Natural killer cell (primary cell): ENCODE results near the gene DENND5B. TPM values are rescaled to one million over a fixed set of nuclear protein-coding genes. Genes with fewer than 3 reads are reported as not detected.

Source experiments
- ATAC-seq, 3 donors: fragments of 150-1000 bp in 2 of 3; fragments of 200-7000 bp in 1 of 3; cut with Tn5 transposase; 1 replicate in 1 of 3; 2 replicates in 2 of 3; pipeline ENCODE4 v1.10.0; 2021; ENCODE audit warnings: mild to moderate bottlenecking in 2 of 3, moderate library complexity in 2 of 3
- DNase-seq, 2 donors: peaks; one replicate each; pipeline versions ENCODE4 v3.0.0 to v3.0.0-alpha.2; 2013 to 2021; ENCODE audit warnings: mixed read lengths in 1 of 2
- H3K27ac ChIP-seq: one replicate; pipeline ENCODE4 v1.5.1; 2013; ENCODE audit warnings: mild to moderate bottlenecking, low read length
- H3K27me3 ChIP-seq: one replicate; pipeline ENCODE4 v1.6.1; 2013; ENCODE audit warnings: low read length; ENCODE audit not compliant: control insufficient read depth, insufficient read depth
- H3K36me3 ChIP-seq: one replicate; pipeline ENCODE4 v1.6.1; 2013; ENCODE audit warnings: low read length; ENCODE audit not compliant: control insufficient read depth, insufficient read depth
- H3K4me1 ChIP-seq: one replicate; pipeline ENCODE4 v1.6.1; 2013; ENCODE audit warnings: low read length; ENCODE audit not compliant: control insufficient read depth, insufficient read depth
- H3K4me3 ChIP-seq: one replicate; pipeline ENCODE4 v1.5.1; 2013; ENCODE audit warnings: low read length
- H3K9me3 ChIP-seq: one replicate; pipeline ENCODE4 v1.6.1; 2013; ENCODE audit warnings: low read length; ENCODE audit not compliant: control insufficient read depth, insufficient read depth
- H3K27ac Mint-ChIP-seq, 2 donors: one replicate each; pipeline ENCODE4 v1.8.0; 2022; ENCODE audit warnings: mild to moderate bottlenecking in 2 of 2, mixed read lengths in 2 of 2, moderate library complexity in 1 of 2
- H3K27me3 Mint-ChIP-seq, 2 donors: one replicate each; pipeline ENCODE4 v1.8.0; 2022; ENCODE audit warnings: low read depth in 2 of 2, mixed read lengths in 2 of 2
- H3K36me3 Mint-ChIP-seq: one replicate; pipeline ENCODE4 v1.8.0; 2022; ENCODE audit warnings: mixed read lengths
- H3K4me1 Mint-ChIP-seq, 2 donors: one replicate each; pipeline ENCODE4 v1.8.0; 2022; ENCODE audit warnings: mixed read lengths in 2 of 2
- H3K4me3 Mint-ChIP-seq: one replicate; pipeline ENCODE4 v1.8.0; 2022; ENCODE audit warnings: mild to moderate bottlenecking, moderate library complexity, mixed read lengths
- H3K9me3 Mint-ChIP-seq, 2 donors: one replicate each; pipeline ENCODE4 v1.8.0; 2022; ENCODE audit warnings: mixed read lengths in 2 of 2
- CTCF ChIP-seq: fragments of 200-600 bp; IDR thresholded peaks from one replicate; pipeline ENCODE4 v1.8.0; 2022; ENCODE audit warnings: antibody characterized with exemption
- WGBS: methylation state at CpG from one replicate; pipeline ENCODE4 v1.1.7; 2013; ENCODE audit warnings: missing lambda C conversion rate; ENCODE audit not compliant: insufficient coverage; 5-methylcytosine and 5-hydroxymethylcytosine counted together
- intact Hi-C: fragments of 100-400 bp; cut with micrococcal nuclease; formaldehyde crosslinking; loops from one replicate; pipeline ENCODE4 v1.14.2; 2022
- total RNA-seq, 4 donors: library from RNA; stranded (reverse); fragments of 120-200 nt in 1 of 4; gene quantifications; one replicate each; pipeline versions ENCODE4 v1.2.3 to v1.2.4, GENCODE V29; 2013 to 2022

DENND5B gene
- total RNA-seq, 3 donors from 2014 or later (not counting 1 experiment from before 2014, with no cell fraction given) = 0.52 to 2.4 (median 0.70) TPM

GRCh38 chr12:31491841-31492598 lies 98.9 kb downstream of the DENND5B start:
- 80% methylated on average over 3 of the region's 5 CpGs for WGBS
- no peaks in the 10 kb centered on the region for H3K36me3 ChIP-seq
- DNase-seq (no peak), ATAC-seq (no peak)
- no peaks in the 10 kb centered on the region for H3K9me3 ChIP-seq
- peaks cover 0 to 4% of the 10 kb centered on the region in 2 donors for H3K27me3 Mint-ChIP-seq
- no peak overlapping the region for H3K27ac Mint-ChIP-seq
- no peaks in the 10 kb centered on the region for H3K27me3 ChIP-seq
- H3K36me3 Mint-ChIP-seq = no peaks in the 10 kb centered on the region
- no peaks in the 10 kb centered on the region for H3K4me1 ChIP-seq
- no peak overlapping the region for H3K4me3 ChIP-seq
- intact Hi-C loops = no loop called here
- H3K4me1 Mint-ChIP-seq = no peaks in the 10 kb centered on the region
- H3K4me3 Mint-ChIP-seq = no peak overlapping the region
- no peak overlapping the region for H3K27ac ChIP-seq
- no peaks in the 10 kb centered on the region for H3K9me3 Mint-ChIP-seq
- TF ChIP-seq CTCF = no peak

- Mint-ChIP-seq H3K36me3 (no peaks in the 10 kb centered on the region), H3K9me3 (no peaks in the 10 kb centered on the region), H3K27me3 (peaks cover 0 to 4% of the 10 kb centered on the region in 2 donors), H3K4me3 (no peak overlapping the region), H3K4me1 (no peaks in the 10 kb centered on the region), H3K27ac (no peak overlapping the region)
- Histone ChIP-seq H3K4me3 (no peak overlapping the region), H3K27me3 (no peaks in the 10 kb centered on the region), H3K36me3 (no peaks in the 10 kb centered on the region), H3K9me3 (no peaks in the 10 kb centered on the region), H3K4me1 (no peaks in the 10 kb centered on the region), H3K27ac (no peak overlapping the region)
- no peak for TF ChIP-seq CTCF
- WGBS = 100% methylated on average over 5 of the region's 5 CpGs
- intact Hi-C loops = no loop called here
- ATAC-seq = no peak
- no peak for DNase-seq
Measured at GRCh38 chr12:31491241-31491794, 99.6 kb downstream of the DENND5B start.

- intact Hi-C loops = no loop called here
- no peak overlapping the region for H3K27ac Mint-ChIP-seq
- no peaks in the 10 kb centered on the region for H3K36me3 ChIP-seq
- no peak for TF ChIP-seq CTCF
- no peaks in the 10 kb centered on the region for H3K4me1 Mint-ChIP-seq
- no peak overlapping the region for H3K27ac ChIP-seq
- no peak overlapping the region for H3K4me3 Mint-ChIP-seq
- WGBS = 75% methylated on average over 2 of the region's 4 CpGs
- no peak overlapping the region for H3K4me3 ChIP-seq
- H3K9me3 ChIP-seq = no peaks in the 10 kb centered on the region
- no peaks in the 10 kb centered on the region for H3K4me1 ChIP-seq
- ATAC-seq = no peak
- peaks cover 0 to 4% of the 10 kb centered on the region in 2 donors for H3K27me3 Mint-ChIP-seq
- H3K36me3 Mint-ChIP-seq = no peaks in the 10 kb centered on the region
- no peaks in the 10 kb centered on the region for H3K27me3 ChIP-seq
- H3K9me3 Mint-ChIP-seq = no peaks in the 10 kb centered on the region
- no peak for DNase-seq
Measured at GRCh38 chr12:31488737-31489338, 102.1 kb downstream of the DENND5B start.
